Measurements from ENCODE around the gene C1QTNF8. TPM values are rescaled to one million over a fixed set of nuclear protein-coding genes. Genes with fewer than 3 reads are reported as not detected.

The C1QTNF8 gene
- total RNA-seq, 1 donor from 2014 or later: not detected

- intact Hi-C loops (cut with micrococcal nuclease): no loop called here
Measured at GRCh38 chr16:1079786-1080525, 16.1 kb downstream of the C1QTNF8 start.

GRCh38 chr16:1079341-1079740 is 16.7 kb downstream of the C1QTNF8 start:
- intact Hi-C loops (cut with micrococcal nuclease): no loop called here

DNA sequence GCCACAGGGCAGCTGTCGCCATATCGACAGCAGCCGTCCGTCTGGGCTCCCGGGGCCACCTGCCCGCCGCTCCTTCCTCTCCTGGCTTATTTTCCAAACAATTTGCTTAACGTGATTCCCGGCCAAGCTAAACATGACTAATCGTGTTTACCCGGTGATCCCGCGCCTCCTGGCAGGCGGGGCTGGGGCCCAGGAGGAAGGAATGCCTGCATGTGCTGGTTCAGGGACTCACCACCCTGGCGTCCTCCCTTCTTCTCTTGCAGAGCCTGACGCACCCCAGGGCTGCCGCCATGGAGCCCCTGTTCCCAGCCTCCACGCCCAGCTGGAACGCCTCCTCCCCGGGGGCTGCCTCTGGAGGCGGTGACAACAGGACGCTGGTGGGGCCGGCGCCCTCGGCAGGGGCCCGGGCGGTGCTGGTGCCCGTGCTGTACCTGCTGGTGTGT is 17.4 kb downstream of the C1QTNF8 start:
- intact Hi-C loops (cut with micrococcal nuclease): no loop called here

- intact Hi-C loops (cut with micrococcal nuclease): no loop called here
Measured at GRCh38 chr16:1077877-1078578, 18.0 kb downstream of the C1QTNF8 start.

GRCh38 chr16:1076801-1077576 is 19.1 kb downstream of the C1QTNF8 start:
- intact Hi-C loops (cut with micrococcal nuclease): no loop called here

DNA sequence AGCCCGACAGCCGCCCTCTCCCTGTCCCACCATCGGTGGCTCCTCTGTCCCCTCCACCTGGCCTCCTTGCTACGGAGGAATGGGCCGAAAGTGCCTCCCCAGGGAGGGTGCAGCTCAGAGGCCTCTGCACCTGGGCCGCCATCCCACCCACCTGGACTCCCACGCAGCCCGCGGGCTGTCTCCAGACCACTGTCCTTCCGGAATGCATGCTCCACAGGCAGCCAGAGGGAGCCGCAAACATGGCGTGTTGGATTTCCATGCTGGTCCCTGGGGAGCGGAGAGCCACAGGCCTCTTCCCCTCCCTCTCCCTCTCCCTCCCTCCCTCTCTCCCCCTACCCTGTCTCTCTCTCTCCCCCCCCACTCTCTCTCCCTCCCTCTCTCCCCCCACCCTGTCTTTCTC is 20.5 kb downstream of the C1QTNF8 start:
- intact Hi-C loops (cut with micrococcal nuclease): no loop called here

DNA sequence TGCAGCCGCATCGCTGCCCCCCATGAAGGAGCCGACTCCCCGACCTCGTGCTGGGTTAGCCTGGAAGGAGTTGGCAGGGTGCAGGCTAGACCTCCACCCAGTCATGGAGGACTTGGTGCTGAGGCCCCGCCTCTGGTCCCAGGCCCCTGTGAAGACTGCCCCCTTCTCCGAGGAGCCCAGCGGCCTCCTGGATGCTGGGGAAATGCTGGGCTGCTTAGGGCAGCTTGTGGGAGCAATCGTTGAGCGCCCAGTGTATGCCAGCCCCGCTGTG is 21.7 kb downstream of the C1QTNF8 start:
- intact Hi-C loops (cut with micrococcal nuclease): no loop called here

- intact Hi-C loops (cut with micrococcal nuclease): no loop called here
Measured at GRCh38 chr16:1073566-1074378, 22.3 kb downstream of the C1QTNF8 start.

- intact Hi-C loops (cut with micrococcal nuclease): no loop called here
Measured at GRCh38 chr16:1073262-1073558, 22.8 kb downstream of the C1QTNF8 start.

DNA sequence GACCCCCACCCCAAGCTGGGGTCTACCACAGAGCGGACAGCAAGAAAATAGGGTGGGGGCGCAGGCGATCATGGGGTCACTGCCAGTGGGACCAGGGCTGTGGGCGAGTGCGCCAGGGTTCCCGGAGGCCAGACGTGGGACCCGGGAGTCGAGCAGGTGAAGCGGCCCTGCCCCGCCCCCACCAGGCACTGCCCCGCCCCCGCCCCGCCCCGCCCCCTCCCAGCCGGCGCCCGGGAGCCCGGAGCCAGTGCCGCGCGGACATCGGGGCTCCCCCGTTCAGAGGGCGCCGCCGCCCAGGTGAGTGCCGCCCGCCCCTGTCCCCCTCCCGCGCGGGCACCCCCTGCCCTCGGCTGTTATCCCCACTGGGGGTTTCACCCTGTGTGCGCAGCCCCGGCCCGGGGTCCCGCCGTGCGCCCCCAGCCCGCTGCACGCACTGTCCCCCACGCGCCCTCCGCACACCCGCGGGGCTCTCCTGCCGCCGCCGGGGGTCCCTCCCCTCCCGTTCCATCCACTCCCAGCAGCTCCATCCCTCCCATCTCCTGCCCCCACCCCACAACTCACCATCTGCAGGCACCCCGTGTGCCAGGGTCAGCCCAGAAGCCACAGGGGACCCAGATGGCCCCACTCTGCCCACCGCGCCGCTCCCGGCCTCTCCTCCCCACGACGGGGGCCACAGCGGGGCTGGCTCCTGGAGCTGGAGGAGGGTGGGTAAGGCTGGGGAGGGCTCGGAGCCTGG is 23.4 kb downstream of the C1QTNF8 start, which contains the start of gene SSTR5:
Gene SSTR5, plus strand, starts transcription at position 222 of the 736 bp plus-strand sequence. CDS start 6,122 bp downstream, outside the sequence.
- intact Hi-C loops (cut with micrococcal nuclease): no loop called here

GRCh38 chr16:1071561-1072225 is 24.4 kb downstream of the C1QTNF8 start:
- intact Hi-C loops (cut with micrococcal nuclease): no loop called here

DNA sequence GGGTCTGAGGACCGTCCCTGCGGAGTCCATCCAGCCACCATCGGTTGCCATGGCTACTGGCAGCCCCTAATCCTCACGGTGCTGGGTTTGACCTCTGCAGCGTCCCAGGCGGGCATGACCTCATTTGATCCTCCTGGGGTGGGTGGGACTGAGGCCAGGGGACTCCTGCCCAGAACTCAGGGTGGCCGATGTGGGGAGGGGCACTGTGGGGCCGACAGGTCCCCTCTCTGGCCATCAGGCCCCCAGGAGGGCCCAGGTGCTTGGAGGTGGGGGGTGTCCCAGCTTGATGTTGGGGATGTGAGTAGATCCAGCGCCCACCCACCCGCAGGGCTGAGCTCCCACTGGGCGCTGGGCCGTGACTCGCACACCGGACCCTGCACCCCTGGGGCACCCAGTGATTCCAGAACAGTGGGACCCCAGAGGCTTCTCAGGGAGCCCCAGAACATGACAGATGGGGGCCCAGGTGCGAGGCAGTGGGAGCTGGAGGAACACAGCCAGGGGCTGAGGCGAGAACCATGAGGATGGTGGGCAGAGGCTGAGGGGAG is 25.1 kb downstream of the C1QTNF8 start:
- intact Hi-C loops (cut with micrococcal nuclease): no loop called here

DNA sequence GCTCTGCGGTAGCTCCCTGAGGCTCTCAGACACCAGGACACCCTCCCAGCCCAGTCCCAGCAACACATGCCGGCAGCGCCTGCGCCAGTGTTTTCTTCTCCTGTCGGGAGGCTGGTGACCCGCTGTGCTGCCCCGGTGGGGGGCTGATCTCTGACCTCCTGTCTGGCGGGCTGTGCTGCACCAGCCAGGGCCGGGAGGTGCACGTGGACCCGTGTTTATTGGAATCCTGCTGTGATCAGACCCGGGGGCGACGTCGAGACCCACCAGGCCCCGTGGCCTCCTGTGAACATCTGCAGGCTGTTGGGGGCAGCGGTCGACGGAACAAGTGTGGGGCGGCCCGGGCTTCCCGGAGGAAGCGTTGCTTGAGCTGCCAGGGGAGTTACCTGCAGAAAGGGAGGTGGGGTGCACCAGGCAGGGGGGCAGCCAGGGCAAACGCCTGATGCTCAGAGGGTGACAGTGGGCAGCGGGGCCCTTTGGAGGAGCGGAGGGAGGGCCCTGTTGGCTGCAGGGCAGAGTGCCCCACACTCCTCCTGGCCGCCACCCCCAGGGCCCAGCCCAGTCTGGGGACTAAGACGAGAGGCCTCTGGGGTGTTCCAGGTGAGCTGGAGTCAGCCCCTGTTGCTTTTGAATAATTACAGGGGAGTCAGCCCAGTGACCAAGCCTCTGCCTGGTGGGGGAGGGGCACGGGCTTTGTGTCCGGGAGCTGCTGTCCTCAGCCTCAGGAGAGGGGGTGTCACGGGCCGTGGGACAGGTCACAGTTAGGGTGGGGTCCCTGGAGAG is 25.8 kb downstream of the C1QTNF8 start:
- intact Hi-C loops (cut with micrococcal nuclease): no loop called here

- intact Hi-C loops (cut with micrococcal nuclease): no loop called here
Measured at GRCh38 chr16:1069154-1069553, 26.9 kb downstream of the C1QTNF8 start.

GRCh38 chr16:1068451-1068850 is 27.6 kb downstream of the C1QTNF8 start:
- intact Hi-C loops (cut with micrococcal nuclease): no loop called here

GRCh38 chr16:1067629-1068028 is 28.4 kb downstream of the C1QTNF8 start:
- intact Hi-C loops (cut with micrococcal nuclease): no loop called here

DNA sequence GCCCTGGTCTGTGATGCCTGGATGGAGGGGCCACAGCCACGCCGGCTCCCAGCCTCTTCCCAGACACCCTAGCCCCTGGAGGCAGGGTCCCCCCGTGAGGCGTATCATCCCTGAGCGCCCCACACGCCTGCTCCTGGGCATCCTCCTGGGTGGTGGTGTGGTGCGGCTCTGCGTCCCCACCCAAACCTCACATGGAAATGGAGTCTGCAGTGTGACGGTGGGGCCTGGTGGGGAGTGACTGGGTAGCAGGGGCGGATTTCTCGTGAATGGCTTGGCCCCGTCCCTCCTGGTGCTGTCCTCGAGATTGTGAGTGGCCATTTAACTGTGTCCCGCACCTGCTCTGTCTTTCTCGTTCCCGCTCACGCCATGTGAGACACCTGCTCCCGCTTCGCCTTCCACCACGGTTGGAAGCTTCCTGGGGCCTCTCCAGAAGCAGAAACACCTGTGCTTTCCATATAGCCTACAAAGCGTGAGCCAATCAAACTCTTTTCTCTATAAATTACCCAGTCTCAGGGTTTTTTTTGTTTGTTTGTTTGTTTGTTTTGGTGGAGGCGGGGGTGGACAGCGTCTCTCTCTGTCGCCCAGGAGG is 29.4 kb downstream of the C1QTNF8 start:
- intact Hi-C loops (cut with micrococcal nuclease): no loop called here

DNA sequence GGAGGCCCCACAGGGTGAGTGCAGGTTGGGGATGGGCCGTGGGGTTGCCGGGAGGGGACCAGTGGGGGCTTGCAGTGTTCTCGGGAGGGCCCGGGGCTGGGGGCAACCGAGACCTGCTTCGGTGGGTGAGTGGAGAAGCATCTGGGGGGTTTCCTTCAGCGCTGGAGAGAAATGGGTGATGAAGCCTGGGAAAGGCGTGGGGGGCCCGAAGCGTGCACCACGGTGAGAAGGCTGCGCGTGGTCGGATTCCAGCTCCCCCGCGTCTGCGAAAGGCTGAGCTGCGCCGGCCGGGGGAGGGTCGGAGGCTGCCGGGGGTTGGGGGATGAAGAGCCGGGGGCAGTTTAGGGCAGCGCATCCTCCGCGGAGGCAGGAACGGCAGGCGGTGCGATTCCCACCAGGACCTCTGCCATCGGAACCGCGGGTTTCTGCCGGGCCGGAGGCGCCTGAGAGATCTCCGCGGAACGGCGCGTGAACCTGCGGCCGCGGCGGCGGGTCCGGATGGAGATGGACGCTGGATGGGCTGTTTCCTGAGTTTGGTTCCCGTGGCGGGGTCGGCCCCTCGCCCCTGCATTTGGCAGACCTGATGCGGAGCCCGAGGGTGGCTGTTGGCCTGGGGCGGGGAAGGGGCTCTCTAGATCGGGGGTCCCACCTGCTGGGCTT is 30.4 kb downstream of the C1QTNF8 start:
- intact Hi-C loops (cut with micrococcal nuclease): no loop called here

Measured in T-helper 1 cell treated with Interleukin-12 subunit alpha and Interleukin-12 subunit beta and Interleukin-4 antibody, amounts not matched to agents 30 ng/mL and 1 ng/mL, for 36 hours (primary cell).